ENCODE data around the gene TWIST2. TPM values are rescaled to one million over a fixed set of nuclear protein-coding genes. Genes with fewer than 3 reads are reported as not detected.

The TWIST2 gene
- total RNA-seq, 4 donors from 2014 or later, result 37.4 to 51.6 (median 47.4) TPM

- no peaks in the 10 kb centered on the region for H3K9me3 ChIP-seq
- 94% methylated on average over 9 of the region's 9 CpGs for WGBS
- DNase-seq (ENCODE audit: extremely low spot score), result no peak
- H3K27ac ChIP-seq (replicated peaks in 1 of 4), result no peak overlapping the region
- intact Hi-C loops (cut with DNase I), result no loop called here
- peaks cover 0 to 5% (median 0%) of the 10 kb centered on the region in 4 donors for H3K36me3 ChIP-seq
- TF ChIP-seq CTCF (IDR thresholded peaks at IDR 0.05), result no peak
- no peak for TF ChIP-seq POLR2AphosphoS5 (IDR thresholded peaks at IDR 0.05)
- no peak for TF ChIP-seq POLR2A (IDR thresholded peaks at IDR 0.05; ENCODE audit: low read depth)
- TF ChIP-seq EP300 (IDR thresholded peaks at IDR 0.05), result no peak
- peaks cover 0 to 32% (median 28%) of the 10 kb centered on the region in 4 donors for H3K4me1 ChIP-seq
- H3K27me3 ChIP-seq, result no peaks in the 10 kb centered on the region
- H3K4me3 ChIP-seq, result no peak overlapping the region
Observed at GRCh38 chr2:238855299-238855698, 7.4 kb downstream of the TWIST2 start.

- Histone ChIP-seq H3K36me3 (peaks cover 0 to 5% (median 0%) of the 10 kb centered on the region in 4 donors), H3K27ac (replicated peaks in 1 of 4) (no peak overlapping the region), H3K4me1 (peaks cover 0 to 34% (median 29%) of the 10 kb centered on the region in 4 donors), H3K9me3 (no peaks in the 10 kb centered on the region), H3K27me3 (no peaks in the 10 kb centered on the region), H3K4me3 (no peak overlapping the region)
- WGBS, result 87% methylated on average over 12 of the region's 12 CpGs
- intact Hi-C loops (cut with DNase I), result no loop called here
- no peak for DNase-seq (ENCODE audit: extremely low spot score)
- TF ChIP-seq POLR2A (IDR thresholded peaks at IDR 0.05; ENCODE audit: low read depth) (no peak), POLR2AphosphoS5 (IDR thresholded peaks at IDR 0.05) (no peak), CTCF (IDR thresholded peaks at IDR 0.05) (no peak), EP300 (IDR thresholded peaks at IDR 0.05) (no peak)
Observed at GRCh38 chr2:238855891-238856580, 8.2 kb downstream of the TWIST2 start.

GRCh38 chr2:238856713-238857567 lies 9.1 kb downstream of the TWIST2 start:
- Histone ChIP-seq H3K9me3 (no peaks in the 10 kb centered on the region), H3K4me3 (no peak overlapping the region), H3K27ac (replicated peaks in 1 of 4) (no peak overlapping the region), H3K36me3 (peaks cover 0 to 5% (median 0%) of the 10 kb centered on the region in 4 donors), H3K4me1 (peaks cover 0 to 32% (median 24%) of the 10 kb centered on the region in 4 donors), H3K27me3 (no peaks in the 10 kb centered on the region)
- intact Hi-C loops (cut with DNase I), result no loop called here
- WGBS, result 87% methylated on average over 15 of the region's 16 CpGs
- TF ChIP-seq EP300 (IDR thresholded peaks at IDR 0.05) (no peak), POLR2AphosphoS5 (IDR thresholded peaks at IDR 0.05) (no peak), POLR2A (IDR thresholded peaks at IDR 0.05; ENCODE audit: low read depth) (no peak), CTCF (IDR thresholded peaks at IDR 0.05) (no peak)
- no peak for DNase-seq (ENCODE audit: extremely low spot score)

- TF ChIP-seq POLR2AphosphoS5 (IDR thresholded peaks at IDR 0.05) (no peak), CTCF (IDR thresholded peaks at IDR 0.05) (no peak), EP300 (IDR thresholded peaks at IDR 0.05) (no peak), POLR2A (IDR thresholded peaks at IDR 0.05; ENCODE audit: low read depth) (no peak)
- Histone ChIP-seq H3K27ac (replicated peaks in 1 of 4) (no peak overlapping the region), H3K27me3 (no peaks in the 10 kb centered on the region), H3K4me1 (peaks cover 0 to 27% (median 18%) of the 10 kb centered on the region in 4 donors), H3K9me3 (no peaks in the 10 kb centered on the region), H3K4me3 (no peak overlapping the region), H3K36me3 (peaks cover 0 to 5% (median 0%) of the 10 kb centered on the region in 4 donors)
- DNase-seq (ENCODE audit: extremely low spot score), result no peak
- intact Hi-C loops (cut with DNase I), result no loop called here
- WGBS, result 87% methylated on average over 4 of the region's 4 CpGs
Observed at GRCh38 chr2:238857959-238858358, 10.1 kb downstream of the TWIST2 start.

Measured in esophagus muscularis mucosa (tissue), 4 donors.